ENCODE data around the gene PTX4. TPM values are rescaled to one million over a fixed set of nuclear protein-coding genes. Genes with fewer than 3 reads are reported as not detected.

Gene PTX4
- total RNA-seq, 6 experiments from 2014 or later, result 0.14 to 0.24 (median 0.18) TPM; not detected in 2

- Mint-ChIP-seq H3K4me1 (ENCODE audit: low read depth) (no peaks in the 10 kb centered on the region), H3K9me3 (no peaks in the 10 kb centered on the region), H3K27me3 (ENCODE audit: insufficient read depth) (no peaks in the 10 kb centered on the region), H3K27ac (no peak overlapping the region), H3K36me3 (ENCODE audit: low read depth) (peaks cover 10% of the 10 kb centered on the region; the same call in 1 of the 2 replicates), H3K4me3 (no peak overlapping the region)
- no peak for TF ChIP-seq CTCF (IDR thresholded peaks at IDR 0.05)
- DNase-seq, result no peak
Measured at GRCh38 chr16:1505912-1506311, 17.2 kb upstream of the PTX4 start.

GRCh38 chr16:1505073-1505844, 16.5 kb upstream of the PTX4 start:
- Mint-ChIP-seq H3K27me3 (ENCODE audit: insufficient read depth) (no peaks in the 10 kb centered on the region), H3K9me3 (no peaks in the 10 kb centered on the region), H3K36me3 (ENCODE audit: low read depth) (peaks cover 10% of the 10 kb centered on the region; the same call in 1 of the 2 replicates), H3K4me3 (no peak overlapping the region), H3K27ac (no peak overlapping the region), H3K4me1 (ENCODE audit: low read depth) (no peaks in the 10 kb centered on the region)
- no peak for DNase-seq
- no peak for TF ChIP-seq CTCF (IDR thresholded peaks at IDR 0.05)

DNA sequence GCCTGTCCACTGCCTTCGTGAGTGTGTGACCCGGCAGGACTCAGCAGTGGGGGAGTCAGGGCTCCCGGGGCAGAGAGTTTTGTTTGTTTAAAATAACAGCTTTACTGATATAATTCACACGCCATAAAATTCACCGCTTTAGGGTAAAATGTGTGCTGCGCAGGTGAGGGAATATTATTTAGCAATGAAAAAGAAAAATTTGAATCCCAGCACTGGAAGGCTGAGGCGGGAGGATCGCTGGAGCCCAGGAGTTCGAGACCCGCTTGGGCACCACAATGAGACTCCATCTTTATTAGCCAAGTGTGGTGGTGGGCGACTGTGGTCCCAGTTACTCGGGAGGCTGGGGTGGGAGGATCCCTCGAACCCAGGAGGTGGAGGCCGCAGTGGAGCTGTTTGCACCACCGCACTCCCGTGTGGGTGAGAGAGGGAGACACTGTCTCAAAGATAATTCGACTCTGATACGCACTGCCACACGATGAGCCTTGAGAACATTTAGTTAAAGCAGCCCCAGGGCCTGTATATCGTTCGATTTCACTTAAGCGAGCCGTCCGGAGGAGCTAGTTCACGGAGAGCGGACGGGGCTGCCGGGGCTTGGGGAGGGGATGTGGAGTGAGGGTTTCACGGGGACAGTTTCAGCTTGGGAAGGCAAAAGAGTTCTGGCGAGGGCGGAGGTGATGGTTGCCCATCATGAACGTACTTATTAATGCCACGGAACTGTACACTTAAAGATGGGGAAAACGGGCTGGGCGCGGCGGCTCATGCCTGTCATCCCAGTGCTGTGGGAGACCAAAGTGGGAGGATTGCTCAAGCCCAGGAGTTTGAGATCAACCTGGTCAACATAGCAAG, 14.6 kb upstream of the PTX4 start:
- no peaks in the 10 kb centered on the region; the same call in 1 of the 2 replicates for H3K27me3 Mint-ChIP-seq (ENCODE audit: insufficient read depth)
- no peak for TF ChIP-seq CTCF (IDR thresholded peaks at IDR 0.05)
- H3K4me3 Mint-ChIP-seq, result no peak overlapping the region
- DNase-seq, result no peak
- peaks cover 14% of the 10 kb centered on the region; the same call in 1 of the 2 replicates for H3K36me3 Mint-ChIP-seq (ENCODE audit: low read depth)
- H3K9me3 Mint-ChIP-seq, result no peaks in the 10 kb centered on the region
- no peak overlapping the region for H3K27ac Mint-ChIP-seq
- H3K4me1 Mint-ChIP-seq (ENCODE audit: low read depth), result no peaks in the 10 kb centered on the region

DNA sequence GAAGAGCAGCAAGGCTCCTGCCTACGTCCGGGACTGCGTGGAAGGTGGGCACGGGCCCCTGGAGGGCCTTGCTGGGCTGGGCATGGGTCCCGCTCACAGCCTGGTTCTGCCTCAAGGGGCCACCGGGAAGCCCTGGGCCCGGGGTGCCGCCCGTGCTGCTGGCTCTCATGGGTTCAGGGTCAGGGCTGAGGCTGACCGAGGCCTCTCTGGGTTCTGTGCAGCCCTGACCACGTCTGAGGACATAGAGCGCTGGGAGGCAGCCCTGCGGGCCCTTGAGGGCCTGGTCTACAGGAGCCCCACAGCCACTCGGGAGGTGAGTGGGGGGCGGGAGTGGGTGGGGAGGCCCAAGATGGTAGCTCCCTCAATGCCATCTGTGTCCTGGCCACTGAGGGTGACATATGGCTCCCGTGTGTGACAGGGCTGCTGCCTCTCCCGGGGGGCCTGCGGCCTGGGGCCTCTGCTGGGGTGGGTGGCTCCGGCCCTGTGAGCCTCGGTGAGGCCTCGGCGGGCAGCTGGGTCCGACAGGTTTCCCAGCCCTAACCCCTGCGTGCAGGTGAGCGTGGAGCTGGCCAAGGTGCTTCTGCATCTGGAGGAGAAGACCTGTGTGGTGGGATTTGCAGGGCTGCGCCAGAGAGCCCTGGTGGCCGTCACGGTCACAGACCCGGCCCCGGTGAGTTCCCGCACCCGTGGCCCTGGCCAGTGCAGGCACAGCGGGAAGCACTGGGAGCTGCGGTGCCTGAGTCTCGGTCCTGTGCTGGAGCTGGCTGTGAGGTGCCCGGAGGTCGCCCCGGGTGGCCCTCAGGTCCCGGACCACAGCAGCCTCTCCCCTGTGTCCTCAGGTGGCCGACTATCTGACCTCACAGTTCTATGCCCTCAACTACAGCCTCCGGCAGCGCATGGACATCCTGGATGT, 13.6 kb upstream of the PTX4 start:
- peaks cover 14% of the 10 kb centered on the region; the same call in 1 of the 2 replicates for H3K36me3 Mint-ChIP-seq (ENCODE audit: low read depth)
- H3K4me1 Mint-ChIP-seq (ENCODE audit: low read depth), result no peaks in the 10 kb centered on the region
- no peak for TF ChIP-seq CTCF (IDR thresholded peaks at IDR 0.05)
- DNase-seq, result no peak
- H3K27me3 Mint-ChIP-seq (ENCODE audit: insufficient read depth), result no peaks in the 10 kb centered on the region; the same call in 1 of the 2 replicates
- no peak overlapping the region for H3K4me3 Mint-ChIP-seq
- H3K9me3 Mint-ChIP-seq, result no peaks in the 10 kb centered on the region
- H3K27ac Mint-ChIP-seq, result no peak overlapping the region

GRCh38 chr16:1501630-1502029, 12.9 kb upstream of the PTX4 start:
- no peaks in the 10 kb centered on the region for H3K9me3 Mint-ChIP-seq
- H3K4me3 Mint-ChIP-seq, result no peak overlapping the region
- H3K4me1 Mint-ChIP-seq (ENCODE audit: low read depth), result no peaks in the 10 kb centered on the region
- H3K27ac Mint-ChIP-seq, result no peak overlapping the region
- H3K36me3 Mint-ChIP-seq (ENCODE audit: low read depth), result peaks cover 14% of the 10 kb centered on the region; the same call in 1 of the 2 replicates
- no peaks in the 10 kb centered on the region; the same call in 1 of the 2 replicates for H3K27me3 Mint-ChIP-seq (ENCODE audit: insufficient read depth)
- no peak for TF ChIP-seq CTCF (IDR thresholded peaks at IDR 0.05)
- DNase-seq, result no peak

Data from HFFc6 (cell line).